ENCODE measurements around the gene TMIGD1.

GRCh38 chr17:30343796-30344195, 9.9 kb upstream of the TMIGD1 start:
- TF ChIP-seq RAD21 (IDR thresholded peaks at IDR 0.05; ENCODE audit: insufficient read depth, low read depth, low read length): no peak
- no peak for TF ChIP-seq YY1 (IDR thresholded peaks at IDR 0.05; ENCODE audit: low read depth, low read length)
- no peak for TF ChIP-seq TAF1 (IDR thresholded peaks at IDR 0.05; ENCODE audit: borderline replicate concordance, low read depth, low read length)
- TF ChIP-seq PRDM15 (CRISPR knock-in tag; IDR thresholded peaks at IDR 0.05): no peak
- TF ChIP-seq CTCF (IDR thresholded peaks at IDR 0.05 in 2 of 3, conservative IDR thresholded peaks at IDR 0.05 in 1 of 3; ENCODE audit: control insufficient read depth in 2 of 3, extremely low read depth in 1 of 3, insufficient read depth in 1 of 3, low read depth in 3 of 3, low read length in 3 of 3): no peak

Data from GM12878 (cell line).